Activated CD4-positive, CD25-positive, alpha-beta regulatory T cell treated with anti-CD3 and anti-CD28 coated beads, Interleukin-2, amount 50 U/mL, for 72 hours (primary cell): ENCODE results near the gene SUPT5H.
A peak's percentile ranks its signal among the peaks of the same experiment; 100 is the strongest.
"Not testable (repeated sequence)": the region's sequence is repeated elsewhere in the genome, so short reads cannot be mapped to it uniquely, and the experiment has no call there.

Experiments used
- DNase-seq: peaks from one replicate; pipeline ENCODE4 v3.0.0; 2021

The SUPT5H gene

GRCh38 chr19:39426170-39426569, 19.2 kb upstream of the SUPT5H start:
- DNase-seq, result no peak

- no peak for DNase-seq
Observed at GRCh38 chr19:39427707-39428106, 17.7 kb upstream of the SUPT5H start.

GRCh38 chr19:39428283-39429112, 16.9 kb upstream of the SUPT5H start:
- no peak for DNase-seq

GRCh38 chr19:39430675-39431593, 14.4 kb upstream of the SUPT5H start:
- DNase-seq, result peak; percentile 69

- DNase-seq, result no peak
Observed at GRCh38 chr19:39432677-39433025, 12.7 kb upstream of the SUPT5H start.

GRCh38 chr19:39433480-39434079, 11.8 kb upstream of the SUPT5H start:
- DNase-seq, result no peak

GRCh38 chr19:39434123-39435076, 11.0 kb upstream of the SUPT5H start:
- no peak for DNase-seq

- peak; percentile 100 for DNase-seq
Observed at GRCh38 chr19:39435499-39436349, 9.7 kb upstream of the SUPT5H start, which contains the start of gene RPS16. TSS of gene RPS16 (minus strand) at chr19:39435949. CDS start at chr19:39435895, 54 bp downstream.

GRCh38 chr19:39436350-39436716, 9.0 kb upstream of the SUPT5H start:
- DNase-seq, result no peak

GRCh38 chr19:39438270-39438934, 7.0 kb upstream of the SUPT5H start:
- DNase-seq, result no peak

GRCh38 chr19:39444598-39445195, 685 bp upstream of the SUPT5H start:
- DNase-seq, result no peak

- no peak for DNase-seq
Observed at GRCh38 chr19:39446365-39447084, 1.1 kb downstream of the SUPT5H start.

GRCh38 chr19:39448271-39448670, 2.9 kb downstream of the SUPT5H start:
- DNase-seq, result no peak

- DNase-seq, result no peak
Observed at GRCh38 chr19:39449116-39449797, 3.9 kb downstream of the SUPT5H start.

- not testable (repeated sequence) for DNase-seq
Observed at GRCh38 chr19:39451257-39451656, 5.9 kb downstream of the SUPT5H start.

GRCh38 chr19:39463403-39463802, 18.0 kb downstream of the SUPT5H start:
- no peak for DNase-seq

GRCh38 chr19:39465956-39466747, 20.8 kb downstream of the SUPT5H start:
- DNase-seq, result no peak

- no peak for DNase-seq
Observed at GRCh38 chr19:39467941-39468340, 22.6 kb downstream of the SUPT5H start.
